SKM-1 treated with dmso at 0.1 percent for 144 hours (cell line): Measurements from ENCODE around the gene MYOM3.

Experiments used
- DNase-seq: peaks from one replicate; lab custom pipeline; 2025; ENCODE audit not compliant: unreplicated experiment; lab: John Stamatoyannopoulos, UW

MYOM3 gene

GRCh38 chr1:24111996-24112779, at the start of gene MYOM3:
Gene MYOM3 (minus strand): TSS chr1:24112135. CDS start chr1:24108636, 3,499 bp downstream.
- DNase-seq, result peak; percentile 33

DNA sequence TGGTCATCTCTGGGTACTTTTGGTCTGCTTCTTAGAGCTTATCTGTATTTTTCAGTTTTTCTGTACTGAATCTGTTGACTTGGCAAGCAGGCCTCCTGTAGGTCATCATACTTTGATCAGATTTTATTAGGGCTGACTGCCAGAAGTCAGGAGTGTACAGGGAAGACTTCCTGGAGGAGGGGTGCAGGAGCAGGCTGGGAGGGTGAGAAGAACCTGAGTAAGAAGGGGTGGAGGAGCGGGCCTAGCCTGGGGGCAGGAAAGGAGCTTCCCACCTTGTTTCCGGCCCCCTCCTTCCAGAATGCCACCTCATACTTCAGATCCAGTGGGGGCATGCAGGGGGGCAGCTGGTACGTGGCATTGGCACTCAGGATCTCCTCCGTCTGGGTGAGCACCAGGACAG, 49.3 kb upstream of the MYOM3 start:
- no peak for DNase-seq

GRCh38 chr1:24159366-24159765, 47.4 kb upstream of the MYOM3 start:
- DNase-seq, result no peak

DNA sequence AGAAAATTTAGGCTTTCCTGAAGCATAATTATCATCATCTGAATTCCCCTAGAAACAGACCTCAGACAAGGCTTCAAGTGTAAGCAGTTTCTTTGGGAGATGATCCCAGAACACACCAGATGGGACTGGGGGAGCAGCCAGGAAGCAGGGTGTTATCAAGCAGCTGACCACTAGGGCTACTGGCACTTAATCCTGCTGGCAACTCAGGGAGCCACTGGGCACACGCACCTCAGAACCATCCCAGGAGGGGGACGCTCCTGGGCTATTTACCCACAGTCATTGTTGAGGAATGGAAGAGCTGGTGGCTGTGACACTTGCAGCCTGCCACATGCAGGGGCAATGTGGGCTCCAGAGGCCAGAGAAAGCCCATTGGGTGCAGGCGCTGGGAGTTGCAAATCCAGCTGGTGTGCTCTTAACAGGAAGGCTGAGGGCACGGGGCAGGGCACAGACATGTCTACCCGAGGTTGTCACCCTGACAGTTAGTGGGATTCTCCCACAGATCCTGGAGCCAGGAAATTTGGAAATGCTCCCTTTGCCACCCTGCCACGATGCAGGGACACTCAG, 46.1 kb upstream of the MYOM3 start:
- DNase-seq, result no peak

GRCh38 chr1:24156542-24157260, 44.8 kb upstream of the MYOM3 start:
- DNase-seq, result no peak

DNA sequence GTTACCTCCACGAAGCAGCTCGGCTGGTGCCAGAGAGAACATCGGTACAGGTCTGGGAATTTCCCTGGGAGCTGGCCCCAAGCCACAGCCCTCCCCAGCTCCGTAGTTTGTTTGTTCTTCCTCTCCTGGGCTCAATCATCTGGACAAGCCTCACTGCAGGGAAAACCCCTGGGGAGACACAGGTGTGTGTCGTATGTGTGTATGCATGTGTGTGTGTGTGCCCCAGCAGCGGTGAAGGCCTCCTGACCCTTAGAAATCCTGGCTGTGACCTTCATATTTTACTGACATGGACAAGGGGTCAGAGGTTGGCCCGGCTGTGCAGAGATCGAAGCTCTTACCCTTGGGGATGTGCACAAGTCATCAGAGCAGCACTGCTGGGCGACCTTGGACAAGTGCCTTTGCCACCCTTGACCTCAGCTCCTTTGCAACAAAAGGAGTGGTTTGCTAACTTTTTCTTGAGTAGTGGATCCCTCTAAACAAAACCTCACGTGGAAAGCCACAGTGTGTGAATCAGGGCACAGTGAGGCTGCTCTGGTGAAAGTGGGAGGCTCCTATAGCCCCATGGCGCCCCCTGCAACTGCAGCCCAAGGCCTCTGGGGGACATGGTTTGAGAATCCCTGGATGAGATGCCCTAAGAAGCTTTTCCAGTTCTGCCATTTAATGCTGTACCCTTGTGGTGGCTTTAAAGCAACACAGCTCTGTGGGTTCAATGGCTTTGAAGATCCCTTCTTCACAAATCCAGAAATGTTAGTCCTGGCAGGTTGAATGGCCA, 43.3 kb upstream of the MYOM3 start:
- DNase-seq, result no peak

GRCh38 chr1:24154215-24154614, 42.3 kb upstream of the MYOM3 start:
- DNase-seq, result no peak

DNA sequence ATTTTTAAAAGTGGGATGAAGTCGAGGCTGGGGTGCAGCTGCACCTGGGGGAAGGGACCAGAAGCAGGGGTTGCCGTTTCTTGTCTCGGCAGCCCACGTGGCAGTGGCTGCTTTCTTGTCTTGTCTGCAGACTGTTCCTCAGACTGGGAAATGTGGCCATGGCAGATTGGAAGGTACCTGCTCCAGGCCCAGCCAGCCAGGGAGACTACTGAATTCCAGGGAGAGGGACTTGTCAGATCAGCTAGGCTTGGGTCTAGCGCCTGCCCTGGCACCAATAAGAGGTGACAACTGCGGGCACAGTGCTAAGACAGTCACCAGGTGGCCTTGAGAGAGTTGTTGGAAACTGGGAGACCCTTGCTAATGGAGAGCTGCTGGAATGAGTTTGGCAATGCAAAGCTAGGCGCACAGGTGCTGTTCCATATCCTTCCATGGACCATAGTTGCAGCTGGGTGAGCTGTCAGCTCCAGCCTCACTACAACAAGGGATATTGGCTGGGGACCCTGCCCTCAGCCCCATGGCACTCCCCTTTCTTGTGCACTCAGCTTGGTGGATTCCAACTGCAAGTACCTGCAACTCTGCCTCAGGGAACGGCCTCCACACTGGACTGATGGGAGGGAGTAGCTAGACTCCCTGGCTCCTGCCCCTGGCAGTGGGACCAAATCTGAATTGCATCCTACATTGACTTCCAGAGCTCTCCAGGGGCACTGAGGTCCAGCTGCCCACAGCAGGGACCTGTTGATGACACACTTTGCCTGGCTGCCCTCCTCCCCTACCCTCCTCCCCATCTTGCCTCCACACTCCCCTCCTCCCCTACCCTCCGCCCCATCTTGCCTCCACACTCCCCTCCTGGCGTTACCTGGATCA, 40.9 kb upstream of the MYOM3 start:
- no peak for DNase-seq

- no peak for DNase-seq
Observed at GRCh38 chr1:24151175-24151533, 39.2 kb upstream of the MYOM3 start.

DNA sequence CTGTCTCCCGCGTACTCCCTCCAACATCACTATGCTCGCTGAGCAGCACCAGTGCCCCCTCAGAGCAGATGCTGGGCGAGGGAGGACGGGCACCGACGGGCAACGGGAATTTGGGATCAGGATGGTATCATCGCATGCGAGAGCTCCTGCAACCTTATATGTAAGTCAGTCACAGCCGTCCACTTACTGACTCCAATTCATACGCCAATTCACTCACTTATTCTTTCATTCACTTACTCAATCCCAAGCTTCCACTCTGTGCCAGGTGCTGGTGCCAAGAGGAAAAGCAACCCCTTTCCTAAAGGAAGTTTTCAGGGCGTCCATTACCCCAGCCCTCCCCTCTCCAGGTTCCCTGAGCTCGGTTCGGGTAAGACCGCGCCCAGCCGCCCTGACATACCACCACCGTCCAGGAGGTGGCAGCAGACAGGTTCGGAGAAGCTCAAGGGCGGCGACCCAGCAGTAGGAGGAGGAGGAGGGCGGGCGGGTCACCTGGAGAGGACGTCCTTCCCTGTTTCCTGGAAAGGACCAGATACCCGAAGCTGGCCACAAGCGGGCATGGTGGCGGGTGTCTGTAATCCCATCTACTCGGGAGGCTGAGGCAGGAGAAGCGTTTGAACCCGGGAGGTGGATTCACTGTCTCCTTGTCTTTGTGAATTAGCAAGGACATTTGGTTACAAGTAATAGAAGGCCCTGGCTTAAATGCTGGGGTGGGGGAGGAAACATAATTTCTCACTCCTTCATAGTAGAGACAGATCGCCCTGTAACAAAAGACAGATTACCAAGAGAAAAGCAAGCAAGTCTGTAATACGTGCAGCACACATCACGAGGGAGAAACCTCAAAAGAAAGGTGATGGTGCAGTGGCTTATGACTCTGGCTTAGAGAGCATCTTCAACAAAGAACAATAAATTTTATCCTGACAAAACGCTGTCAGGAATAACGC, 38.6 kb upstream of the MYOM3 start:
- peak; percentile 25 for DNase-seq

DNA sequence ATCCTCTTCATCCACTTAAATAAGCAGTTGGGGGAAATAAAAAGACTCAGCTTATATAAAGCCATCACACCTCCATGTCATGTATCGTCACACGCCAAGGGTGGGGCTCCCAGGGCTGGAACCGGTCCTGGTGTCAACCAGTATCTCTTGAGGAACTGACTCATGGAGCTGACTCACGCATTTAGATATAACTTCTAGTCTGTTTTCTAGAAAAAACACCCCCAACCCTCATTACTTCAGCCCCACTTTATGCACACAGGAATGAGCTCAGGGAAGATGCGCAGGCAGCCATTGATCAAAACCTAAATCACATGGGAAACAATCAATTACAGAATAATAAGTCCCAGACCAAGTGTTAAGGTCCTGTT, 37.9 kb upstream of the MYOM3 start:
- no peak for DNase-seq

- DNase-seq, result no peak
Observed at GRCh38 chr1:24147816-24148215, 35.9 kb upstream of the MYOM3 start.

- DNase-seq, result no peak
Observed at GRCh38 chr1:24147194-24147593, 35.3 kb upstream of the MYOM3 start.

DNA sequence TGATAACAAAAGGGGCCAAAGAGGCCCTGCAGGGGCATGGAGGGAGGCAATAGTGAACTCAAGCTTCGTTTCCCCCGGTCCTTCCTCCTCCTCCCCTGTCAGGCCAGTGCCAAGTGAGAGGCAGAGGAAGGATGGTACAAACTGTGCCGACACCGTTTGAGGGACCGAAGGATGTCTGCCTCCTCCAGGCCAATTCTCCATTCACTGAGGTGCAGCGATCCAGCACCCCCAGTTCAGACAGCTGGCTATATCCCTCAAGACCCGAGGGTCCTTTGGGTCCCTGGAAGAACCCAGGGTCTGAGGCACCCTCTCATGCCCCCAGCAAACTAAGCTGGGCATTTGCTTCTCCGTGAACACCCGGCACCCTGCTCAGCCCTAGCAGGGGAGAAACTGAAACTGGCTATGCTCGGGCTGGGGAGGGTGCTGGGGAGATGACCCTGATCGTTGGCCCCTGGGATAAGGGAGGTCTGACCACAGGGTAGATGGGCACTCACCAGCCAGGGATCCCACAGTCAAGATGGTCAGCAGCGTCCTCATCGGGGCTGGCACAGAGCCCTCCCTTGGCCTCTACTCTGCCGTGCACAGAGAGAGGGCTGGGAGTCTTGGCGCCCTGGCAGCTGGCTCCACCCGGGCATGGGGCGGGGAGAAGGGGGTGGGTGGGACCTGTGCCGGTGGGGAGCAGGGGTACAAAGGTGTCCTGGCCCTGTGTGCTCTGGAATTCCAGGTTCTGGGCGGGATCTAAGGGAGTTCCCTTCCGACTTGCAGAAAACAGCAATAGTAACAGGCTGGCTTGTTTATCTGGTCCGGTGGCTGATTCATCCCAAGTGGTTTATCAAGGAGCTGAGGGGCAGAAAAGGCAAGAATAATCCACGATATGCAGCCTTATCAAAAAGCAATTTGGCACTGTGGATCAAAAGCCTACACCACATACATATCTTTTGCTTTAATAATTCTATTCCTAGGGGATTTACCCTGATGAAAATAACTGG, 30.9 kb upstream of the MYOM3 start, which contains the start of gene IL22RA1:
Gene IL22RA1, minus strand, starts transcription at position 595 of the 989 bp plus-strand sequence. Its CDS starts 58 bp downstream, at position 537.
- DNase-seq, result no peak

DNA sequence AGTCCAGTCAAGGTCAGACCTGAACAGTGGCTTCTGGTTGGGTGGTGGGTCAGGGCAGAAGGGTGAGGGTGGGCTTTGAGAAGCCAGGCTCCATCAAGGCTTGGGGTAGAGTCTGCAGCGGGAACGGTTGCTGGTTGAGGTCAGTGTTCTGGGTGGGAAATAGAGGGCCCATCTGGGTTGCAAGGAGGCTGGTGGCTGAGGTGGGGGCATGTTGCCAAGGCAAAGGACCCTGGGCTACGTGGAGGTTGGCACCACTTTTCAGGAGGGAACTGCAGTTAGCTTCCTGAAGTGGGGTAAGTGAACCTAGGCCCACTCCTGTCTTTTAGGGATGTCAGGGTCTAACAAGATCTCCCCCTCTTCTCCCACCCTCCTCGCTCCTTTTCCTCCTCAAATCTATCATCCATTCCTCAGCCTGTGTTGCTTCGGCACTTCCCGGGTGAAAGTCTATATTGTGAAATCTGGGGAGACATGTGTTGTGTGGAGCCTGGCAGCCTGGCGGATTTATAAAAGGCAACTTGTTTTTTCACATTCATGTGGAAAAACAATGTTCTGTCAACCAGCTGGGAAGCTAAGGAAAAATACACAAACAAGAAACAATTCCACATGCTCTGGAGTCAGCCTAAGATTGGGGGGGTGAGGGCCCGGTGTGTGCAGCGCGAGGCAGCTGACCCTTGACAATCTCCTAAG, 29.5 kb upstream of the MYOM3 start:
- DNase-seq, result no peak

- DNase-seq, result no peak
Observed at GRCh38 chr1:24140741-24141181, 28.8 kb upstream of the MYOM3 start.

DNA sequence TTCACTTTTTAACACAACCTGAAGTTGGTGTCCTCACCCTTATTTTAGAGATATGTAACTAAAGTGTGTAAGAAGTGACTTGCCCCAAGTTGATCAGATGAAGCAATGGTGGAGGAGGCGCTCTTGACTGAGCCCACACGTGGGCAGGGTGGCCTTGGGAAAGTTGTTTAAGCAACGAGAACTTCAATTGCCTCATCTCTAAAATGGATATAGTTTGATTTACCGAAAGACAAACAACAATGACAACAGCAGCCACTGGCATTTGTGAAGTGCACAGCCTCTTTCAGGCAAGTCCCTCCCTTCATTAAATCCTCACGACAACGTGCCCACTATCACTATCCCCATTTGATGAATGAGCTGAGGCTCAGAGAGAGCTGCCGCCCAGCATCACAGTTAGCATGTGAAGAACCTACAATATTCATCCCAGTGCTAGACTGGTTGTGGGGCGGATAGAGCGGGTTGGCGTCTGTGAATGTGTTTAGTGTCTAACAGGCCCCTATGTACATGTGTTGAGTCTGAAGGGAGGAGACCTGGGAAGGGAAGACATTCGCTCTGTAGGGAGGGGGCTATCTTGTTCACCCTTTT, 28.0 kb upstream of the MYOM3 start:
- DNase-seq, result no peak
